Measurements from ENCODE around the gene ATXN7L1. TPM values are rescaled to one million over a fixed set of nuclear protein-coding genes. Genes with fewer than 3 reads are reported as not detected.

ATXN7L1 gene
- total and polyA plus RNA-seq, 2 of the 13 experiments (the other 11 are each of a cell fraction or from before 2014, with no cell fraction given) = 4.1 to 7.8 TPM

GRCh38 chr7:105857009-105857952, 19.1 kb downstream of the ATXN7L1 start (continued):
- TF ChIP-seq ZNF710 (CRISPR knock-in tag; IDR thresholded peaks at IDR 0.05; ENCODE audit: borderline replicate concordance) = 0 out of 2 replicates have a peak, but pooled peaks have one; percentile 33
- no peak for TF ChIP-seq RFX1 (IDR thresholded peaks at IDR 0.05)
- TF ChIP-seq NKX3-1 (CRISPR knock-in tag; IDR thresholded peaks at IDR 0.05) = no peak
- no peak for TF ChIP-seq STAT5B (CRISPR knock-in tag; IDR thresholded peaks at IDR 0.05)
- no peak for TF ChIP-seq ZNF136 (CRISPR knock-in tag; IDR thresholded peaks at IDR 0.05; ENCODE audit: low read depth)
- no peak for TF ChIP-seq ZC3H4 (CRISPR knock-in tag; IDR thresholded peaks at IDR 0.05; ENCODE audit: borderline replicate concordance)
- no peak for TF ChIP-seq CBX5 (CRISPR knock-in tag; IDR thresholded peaks at IDR 0.05; ENCODE audit: borderline replicate concordance)
- TF ChIP-seq RBM39 (IDR thresholded peaks at IDR 0.05; ENCODE audit: low read depth, low read length, poor library complexity, severe bottlenecking) = no peak
- no peak for TF ChIP-seq MIER3 (CRISPR knock-in tag; IDR thresholded peaks at IDR 0.05; ENCODE audit: borderline replicate concordance)
- TF ChIP-seq AHR (CRISPR knock-in tag; IDR thresholded peaks at IDR 0.05) = no peak
- TF ChIP-seq GTF3A (CRISPR knock-in tag; conservative IDR thresholded peaks at IDR 0.05) = no peak
- no peak for TF ChIP-seq KLF13 (CRISPR knock-in tag; IDR thresholded peaks at IDR 0.05)
- no peak for TF ChIP-seq IRF2 (CRISPR knock-in tag; IDR thresholded peaks at IDR 0.05)
- TF ChIP-seq SIX4 (CRISPR knock-in tag; IDR thresholded peaks at IDR 0.05) = no peak
- no peak for TF ChIP-seq PAX8 (CRISPR knock-in tag; IDR thresholded peaks at IDR 0.05; ENCODE audit: borderline replicate concordance)
- no peak for TF ChIP-seq ZNF589 (CRISPR knock-in tag; conservative IDR thresholded peaks at IDR 0.05)
- no peak for TF ChIP-seq SRSF4 (IDR thresholded peaks at IDR 0.05; ENCODE audit: low read depth, low read length, poor library complexity, severe bottlenecking)
- peak; percentile 47; the same call in 1 of the 2 replicates for TF ChIP-seq HMG20A (CRISPR knock-in tag; IDR thresholded peaks at IDR 0.05; ENCODE audit: borderline replicate concordance)
- no peak for TF ChIP-seq ZNF407 (CRISPR knock-in tag; IDR thresholded peaks at IDR 0.05; ENCODE audit: not compliant biosample characterization)
- TF ChIP-seq ZNF746 (CRISPR knock-in tag; IDR thresholded peaks at IDR 0.05) = no peak
- no peak for TF ChIP-seq ZNF7 (CRISPR knock-in tag; IDR thresholded peaks at IDR 0.05)
